Measurements from ENCODE around the gene SLC30A7. TPM values are rescaled to one million over a fixed set of nuclear protein-coding genes. Genes with fewer than 3 reads are reported as not detected.
"Not testable (repeated sequence)": the region's sequence is repeated elsewhere in the genome, so short reads cannot be mapped to it uniquely, and the experiment has no call there.

SLC30A7 gene
- total RNA-seq, 6 experiments from 2014 or later, result 19.1 to 32.2 (median 23.3) TPM

- Histone ChIP-seq H3K4me3 (no peak overlapping the region), H3K27ac (no peak overlapping the region), H3K4me1 (no peaks in the 10 kb centered on the region), H3K9me3 (no peaks in the 10 kb centered on the region), H3K27me3 (no peaks in the 10 kb centered on the region), H3K36me3 (no peaks in the 10 kb centered on the region)
- TF ChIP-seq, protein P1, sequence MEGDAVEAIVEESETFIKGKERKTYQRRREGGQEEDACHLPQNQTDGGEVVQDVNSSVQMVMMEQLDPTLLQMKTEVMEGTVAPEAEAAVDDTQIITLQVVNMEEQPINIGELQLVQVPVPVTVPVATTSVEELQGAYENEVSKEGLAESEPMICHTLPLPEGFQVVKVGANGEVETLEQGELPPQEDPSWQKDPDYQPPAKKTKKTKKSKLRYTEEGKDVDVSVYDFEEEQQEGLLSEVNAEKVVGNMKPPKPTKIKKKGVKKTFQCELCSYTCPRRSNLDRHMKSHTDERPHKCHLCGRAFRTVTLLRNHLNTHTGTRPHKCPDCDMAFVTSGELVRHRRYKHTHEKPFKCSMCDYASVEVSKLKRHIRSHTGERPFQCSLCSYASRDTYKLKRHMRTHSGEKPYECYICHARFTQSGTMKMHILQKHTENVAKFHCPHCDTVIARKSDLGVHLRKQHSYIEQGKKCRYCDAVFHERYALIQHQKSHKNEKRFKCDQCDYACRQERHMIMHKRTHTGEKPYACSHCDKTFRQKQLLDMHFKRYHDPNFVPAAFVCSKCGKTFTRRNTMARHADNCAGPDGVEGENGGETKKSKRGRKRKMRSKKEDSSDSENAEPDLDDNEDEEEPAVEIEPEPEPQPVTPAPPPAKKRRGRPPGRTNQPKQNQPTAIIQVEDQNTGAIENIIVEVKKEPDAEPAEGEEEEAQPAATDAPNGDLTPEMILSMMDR (IDR thresholded peaks at IDR 0.05), result no peak
- TF ChIP-seq POLR2A (IDR thresholded peaks at IDR 0.05), result no peak
- intact Hi-C loops (cut with DNase I), result no loop called here
- ATAC-seq, result peak in 1 of 4 donors; percentile 54
- DNase-seq, result no peak
- 73% methylated on average over 4 of the region's 4 CpGs for WGBS (ENCODE audit: insufficient coverage, low coverage, low lambda C conversion rate, missing lambda C conversion rate)
Measured at GRCh38 chr1:100883963-100884362, 11.9 kb upstream of the SLC30A7 start.

- H3K4me1 ChIP-seq; DNase-seq; H3K9me3 ChIP-seq; ATAC-seq; H3K27ac ChIP-seq; H3K36me3 ChIP-seq; intact Hi-C loops (cut with DNase I); H3K4me3 ChIP-seq; H3K27me3 ChIP-seq: not testable (repeated sequence)
- 86% methylated on average over 1 of the region's 1 CpG for WGBS (ENCODE audit: insufficient coverage, low coverage, low lambda C conversion rate, missing lambda C conversion rate)
Measured at GRCh38 chr1:100889007-100889406, 6.9 kb upstream of the SLC30A7 start.

GRCh38 chr1:100889869-100890482 lies 5.9 kb upstream of the SLC30A7 start:
- H3K9me3 ChIP-seq; DNase-seq; ATAC-seq; H3K4me3 ChIP-seq; H3K4me1 ChIP-seq; H3K36me3 ChIP-seq; intact Hi-C loops (cut with DNase I); H3K27ac ChIP-seq; H3K27me3 ChIP-seq: not testable (repeated sequence)
- no CpG with 5 or more reads among the region's 2 CpGs for WGBS (ENCODE audit: insufficient coverage, low coverage, low lambda C conversion rate, missing lambda C conversion rate)

DNA sequence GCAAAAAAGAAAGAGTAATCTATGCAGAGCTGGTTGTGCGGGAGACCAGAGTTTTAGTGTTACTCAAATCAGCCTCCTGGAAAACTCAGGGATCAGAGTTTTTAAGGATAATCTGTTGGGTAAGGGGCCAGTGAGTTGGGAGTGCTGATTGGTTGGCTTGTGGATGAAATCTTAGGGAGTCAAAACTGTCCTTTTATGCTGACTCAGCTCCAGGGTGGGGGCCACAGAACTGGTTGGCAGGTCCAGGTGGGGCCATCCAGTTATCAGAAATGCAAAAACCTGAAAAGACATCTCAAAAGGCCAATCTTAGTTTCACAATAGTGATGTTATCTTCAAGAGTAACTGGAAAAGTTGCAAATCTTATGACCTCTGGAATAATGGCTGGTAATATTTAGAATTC lies 4.5 kb upstream of the SLC30A7 start:
- ATAC-seq (no peak), DNase-seq (no peak)
- H3K27me3 ChIP-seq, result no peaks in the 10 kb centered on the region
- no peak overlapping the region for H3K27ac ChIP-seq
- H3K9me3 ChIP-seq, result peaks cover 0 to 6% (median 0%) of the 10 kb centered on the region in 4 donors
- H3K36me3 ChIP-seq, result peaks cover 0 to 2% (median 0%) of the 10 kb centered on the region in 4 donors
- TF ChIP-seq, protein P1 (IDR thresholded peaks at IDR 0.05), result no peak
- TF ChIP-seq POLR2A (IDR thresholded peaks at IDR 0.05), result no peak
- WGBS (ENCODE audit: insufficient coverage, low coverage, low lambda C conversion rate, missing lambda C conversion rate), result 100% methylated on average over 1 of the region's 1 CpG
- no peak overlapping the region for H3K4me3 ChIP-seq
- peaks cover 0 to 6% (median 3%) of the 10 kb centered on the region in 4 donors for H3K4me1 ChIP-seq
- intact Hi-C loops (cut with DNase I), result no loop called here

DNA sequence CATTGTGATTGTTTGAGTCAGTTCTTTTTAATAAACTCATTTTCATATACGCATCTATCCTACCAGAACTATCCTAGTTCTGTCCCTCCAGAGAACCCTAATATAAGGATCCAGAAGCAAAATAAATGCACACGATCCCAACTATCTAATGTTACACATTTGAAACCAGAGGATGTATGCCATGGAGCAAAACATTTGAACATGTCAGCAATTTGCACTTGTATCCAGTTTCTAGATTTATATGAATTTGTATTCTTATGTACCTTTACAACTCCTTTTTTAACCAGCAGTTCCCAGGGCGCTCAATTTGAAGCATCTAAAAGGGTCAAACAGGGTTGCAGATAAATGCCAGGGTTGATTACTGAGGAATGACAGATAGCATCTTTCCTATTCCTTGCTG lies 3.3 kb upstream of the SLC30A7 start:
- Histone ChIP-seq H3K36me3 (peaks cover 0 to 2% (median 0%) of the 10 kb centered on the region in 4 donors), H3K9me3 (peaks cover 0 to 6% (median 0%) of the 10 kb centered on the region in 4 donors), H3K4me3 (no peak overlapping the region), H3K4me1 (peaks cover 0 to 12% (median 6%) of the 10 kb centered on the region in 4 donors), H3K27me3 (no peaks in the 10 kb centered on the region), H3K27ac (no peak overlapping the region)
- 98% methylated on average over 3 of the region's 3 CpGs for whole genome bisulfite sequencing (ENCODE audit: insufficient coverage, low coverage, low lambda C conversion rate, missing lambda C conversion rate)
- TF ChIP-seq, protein P1 (IDR thresholded peaks at IDR 0.05), result no peak
- TF ChIP-seq POLR2A (IDR thresholded peaks at IDR 0.05), result no peak
- DNase-seq, result no peak
- intact Hi-C loops (cut with DNase I), result no loop called here
- no peak for ATAC-seq

Measured in right lobe of liver (tissue), 6 donors.